Neuronal stem cell (in vitro differentiated cells): Measurements from ENCODE around the gene HIGD2B.
"Not testable (repeated sequence)": the region's sequence is repeated elsewhere in the genome, so short reads cannot be mapped to it uniquely, and the experiment has no call there.

Experiments
- DNase-seq: peaks from one replicate; pipeline ENCODE4 v3.0.0-alpha.2; 2013; ENCODE audit warnings: low spot score
- H2AFZ ChIP-seq: one replicate; pipeline ENCODE4 v1.6.1; 2013; ENCODE audit warnings: mild to moderate bottlenecking, low read length, inconsistent platforms
- H2AK5ac ChIP-seq: 2 replicates; pipeline ENCODE4 v1.6.1; 2013; ENCODE audit warnings: low read depth, mild to moderate bottlenecking, inconsistent platforms, low read length, moderate library complexity, mixed read lengths
- H2BK120ac ChIP-seq: 2 replicates; pipeline ENCODE4 v1.6.1; 2013; ENCODE audit warnings: low read depth, mild to moderate bottlenecking, inconsistent platforms, low read length, moderate library complexity, mixed read lengths
- H2BK12ac ChIP-seq: one replicate; pipeline ENCODE4 v1.6.1; 2013; ENCODE audit warnings: low read length, inconsistent platforms
- H2BK15ac ChIP-seq: 2 replicates; pipeline ENCODE4 v1.6.1; 2013; ENCODE audit warnings: mild to moderate bottlenecking, low read length, inconsistent platforms, mixed read lengths
- H2BK5ac ChIP-seq: one replicate; pipeline ENCODE4 v1.6.1; 2013; ENCODE audit warnings: inconsistent platforms, mild to moderate bottlenecking, low read length, moderate library complexity
- H3K14ac ChIP-seq: one replicate; pipeline ENCODE4 v1.6.1; 2013; ENCODE audit warnings: low read length, inconsistent platforms
- H3K18ac ChIP-seq: 2 replicates; pipeline ENCODE4 v1.6.1; 2013; ENCODE audit warnings: low read length, inconsistent platforms
- H3K23ac ChIP-seq: 2 replicates; pipeline ENCODE4 v1.6.1; 2013; ENCODE audit warnings: low read depth, mild to moderate bottlenecking, mixed read lengths, low read length, inconsistent platforms; ENCODE audit not compliant: poor library complexity
- H3K27ac ChIP-seq: replicated peaks from 3 replicates; pipeline ENCODE4 v1.5.1; 2013; ENCODE audit warnings: low read length, inconsistent platforms
- H3K27me3 ChIP-seq, 3 experiments: 2 replicates each; pipeline ENCODE4 v1.6.1; 2013; ENCODE audit warnings: low read length in 3 of 3, mild to moderate bottlenecking in 2 of 3, inconsistent platforms in 1 of 3, low read depth in 1 of 3, mixed read lengths in 1 of 3, moderate library complexity in 1 of 3; ENCODE audit not compliant: control insufficient read depth in 3 of 3, insufficient read depth in 3 of 3
- H3K36me3 ChIP-seq, 2 donors: replicated peaks in 1 of 2; 2 replicates each; pipeline ENCODE4 v1.6.1; 2013; ENCODE audit warnings: low read length in 2 of 2; ENCODE audit not compliant: control insufficient read depth in 2 of 2, insufficient read depth in 2 of 2
- H3K4ac ChIP-seq: 2 replicates; pipeline ENCODE4 v1.6.1; 2013; ENCODE audit warnings: inconsistent platforms, mild to moderate bottlenecking, low read length, moderate library complexity
- H3K4me1 ChIP-seq, 2 donors: 1 replicate in 1 of 2; 2 replicates in 1 of 2; pipeline ENCODE4 v1.6.1; 2013; ENCODE audit warnings: low read length in 2 of 2, low read depth in 1 of 2; ENCODE audit not compliant: control insufficient read depth in 2 of 2, insufficient read depth in 1 of 2
- H3K4me2 ChIP-seq: one replicate; pipeline ENCODE4 v1.6.1; 2013; ENCODE audit warnings: mild to moderate bottlenecking, low read length, inconsistent platforms; ENCODE audit not compliant: insufficient read depth, poor library complexity, severe bottlenecking
- H3K4me3 ChIP-seq, 2 donors: 2 replicates each; pipeline ENCODE4 v1.5.1; 2013; ENCODE audit warnings: low read length in 2 of 2, mild to moderate bottlenecking in 2 of 2, inconsistent platforms in 1 of 2, moderate library complexity in 1 of 2
- H3K79me1 ChIP-seq: one replicate; pipeline ENCODE4 v1.6.1; 2013; ENCODE audit warnings: low read depth, mild to moderate bottlenecking, inconsistent platforms, low read length, moderate library complexity
- H3K9ac ChIP-seq: one replicate; pipeline ENCODE4 v1.6.1; 2013; ENCODE audit warnings: mild to moderate bottlenecking, low read depth, low read length, inconsistent platforms; ENCODE audit not compliant: poor library complexity
- H3K9me3 ChIP-seq, 2 donors: replicated peaks in 1 of 2; 2 replicates each; pipeline versions ENCODE3 to v1.6.1; 2013; ENCODE audit warnings: low read length in 2 of 2, mild to moderate bottlenecking in 2 of 2, inconsistent platforms in 1 of 2, low read depth in 1 of 2, mixed read lengths in 1 of 2, moderate library complexity in 1 of 2; ENCODE audit not compliant: control insufficient read depth in 2 of 2, insufficient read depth in 1 of 2
- H4K8ac ChIP-seq: one replicate; pipeline ENCODE4 v1.6.1; 2013; ENCODE audit warnings: low read depth, mild to moderate bottlenecking, inconsistent platforms, low read length, moderate library complexity
- H4K91ac ChIP-seq: one replicate; pipeline ENCODE4 v1.6.1; 2013; ENCODE audit warnings: low read length, low read depth, mild to moderate bottlenecking, inconsistent platforms; ENCODE audit not compliant: poor library complexity
- WGBS, 2 donors: extraction: QIAGEN DNeasy Blood & Tissue Kit; methylation state at CpG; one replicate each; pipeline ENCODE4 v1.1.7; 2013; ENCODE audit warnings: missing lambda C conversion rate in 2 of 2, mixed read lengths in 1 of 2; ENCODE audit not compliant: insufficient read length in 2 of 2, insufficient replicate concordance in 1 of 2; ENCODE audit errors: extremely low coverage in 2 of 2; 5-methylcytosine and 5-hydroxymethylcytosine counted together

The HIGD2B gene

DNA sequence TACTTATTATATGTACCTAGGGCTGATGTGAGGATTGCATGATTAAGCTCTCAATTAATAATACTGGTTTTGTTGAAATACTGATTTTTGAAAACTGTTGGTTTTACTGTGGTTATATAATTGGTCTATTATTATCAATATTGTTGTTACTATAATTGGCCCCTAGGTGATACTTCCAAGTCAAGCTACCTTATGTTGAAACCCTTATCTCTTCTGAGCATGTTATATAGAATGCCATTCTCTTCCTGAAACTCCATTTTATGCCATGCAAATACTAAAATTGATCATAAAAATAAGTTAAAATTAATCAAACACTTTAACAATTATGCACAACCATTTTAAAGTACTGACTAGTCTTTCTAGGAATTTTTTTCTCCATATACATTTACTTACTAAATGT, 46.1 kb upstream of the HIGD2B start:
- no peak for DNase-seq

DNA sequence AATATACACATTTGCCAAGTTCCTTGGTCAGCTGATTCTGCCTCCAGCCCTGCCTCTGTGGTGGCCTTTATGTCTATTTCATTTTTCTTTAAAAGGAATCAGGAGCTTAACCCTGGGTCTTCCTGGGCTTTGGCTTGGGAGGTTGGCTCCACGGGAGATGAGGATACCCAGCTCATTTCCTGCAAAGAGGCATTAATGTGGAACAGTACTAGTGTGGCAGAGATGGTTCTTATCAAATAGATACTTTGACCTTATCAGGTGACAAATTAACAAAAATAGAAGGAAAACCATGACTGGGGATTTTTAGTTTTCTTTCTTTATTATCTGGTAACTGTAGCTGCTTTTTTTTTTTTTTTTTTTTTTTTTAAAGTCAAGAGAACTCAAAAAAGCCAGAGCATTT, 42.8 kb upstream of the HIGD2B start:
- H2BK120ac ChIP-seq = no peak overlapping the region

More for the DNA sequence above, 46.1 kb upstream of the HIGD2B start:
- H3K27ac ChIP-seq = no peak overlapping the region
- H3K9ac ChIP-seq = no peak overlapping the region
- no peak overlapping the region for H2BK12ac ChIP-seq
- H3K23ac ChIP-seq = no peak overlapping the region
- peaks cover 0 to 2% of the 10 kb centered on the region in 2 donors for H3K4me1 ChIP-seq
- H3K14ac ChIP-seq = no peak overlapping the region
- H2AK5ac ChIP-seq = no peak overlapping the region
- H4K8ac ChIP-seq = no peak overlapping the region
- no peak overlapping the region for H4K91ac ChIP-seq
- H2BK15ac ChIP-seq = no peak overlapping the region
- no peaks in the 10 kb centered on the region for H3K27me3 ChIP-seq
- H3K4ac ChIP-seq = no peak overlapping the region
- H3K9me3 ChIP-seq = no peaks in the 10 kb centered on the region
- H3K4me2 ChIP-seq = no peak overlapping the region
- H3K79me1 ChIP-seq = no peaks in the 10 kb centered on the region
- no peak overlapping the region for H3K18ac ChIP-seq
- H2AFZ ChIP-seq = no peak overlapping the region
- H3K36me3 ChIP-seq = peaks cover 25 to 72% of the 10 kb centered on the region in 2 donors
- no peak overlapping the region for H3K4me3 ChIP-seq
- no peak overlapping the region for H2BK5ac ChIP-seq
- H2BK120ac ChIP-seq = no peak overlapping the region

GRCh38 chr15:72728249-72728648, 42.3 kb upstream of the HIGD2B start:
- not testable (repeated sequence) for H4K8ac ChIP-seq, H3K4me1 ChIP-seq, H3K27me3 ChIP-seq, H3K4ac ChIP-seq, H2AK5ac ChIP-seq, H3K18ac ChIP-seq, H2BK12ac ChIP-seq, H3K4me3 ChIP-seq, H3K27ac ChIP-seq, DNase-seq, H2AFZ ChIP-seq, H3K79me1 ChIP-seq, H3K23ac ChIP-seq, H2BK5ac ChIP-seq, H3K9ac ChIP-seq, H2BK120ac ChIP-seq, H4K91ac ChIP-seq, H3K14ac ChIP-seq, H2BK15ac ChIP-seq, H3K9me3 ChIP-seq, H3K4me2 ChIP-seq
- H3K36me3 ChIP-seq = peaks cover 8 to 59% of the 10 kb centered on the region in 2 donors
- WGBS, 2 donors = no CpG with 5 or more reads among the region's 1 CpG

More for the DNA sequence above, 42.8 kb upstream of the HIGD2B start:
- H3K27me3 ChIP-seq = no peaks in the 10 kb centered on the region
- H3K14ac ChIP-seq = no peak overlapping the region
- no peaks in the 10 kb centered on the region for H3K4me1 ChIP-seq
- H2BK5ac ChIP-seq = no peak overlapping the region
- peaks cover 10 to 59% of the 10 kb centered on the region in 2 donors for H3K36me3 ChIP-seq
- H4K8ac ChIP-seq = no peak overlapping the region
- WGBS, 2 donors = no CpG with 5 or more reads among the region's 1 CpG
- H2BK15ac ChIP-seq = no peak overlapping the region
- no peak overlapping the region for H3K18ac ChIP-seq
- H3K9ac ChIP-seq = no peak overlapping the region
- no peak overlapping the region for H3K4me2 ChIP-seq
- no peaks in the 10 kb centered on the region for H3K79me1 ChIP-seq
- no peak overlapping the region for H3K27ac ChIP-seq
- no peak overlapping the region for H3K4me3 ChIP-seq
- H3K9me3 ChIP-seq = no peaks in the 10 kb centered on the region
- no peak overlapping the region for H2AK5ac ChIP-seq
- H2AFZ ChIP-seq = no peak overlapping the region
- DNase-seq = no peak
- H3K4ac ChIP-seq = no peak overlapping the region
- H3K23ac ChIP-seq = no peak overlapping the region
- no peak overlapping the region for H2BK12ac ChIP-seq
- no peak overlapping the region for H4K91ac ChIP-seq

DNA sequence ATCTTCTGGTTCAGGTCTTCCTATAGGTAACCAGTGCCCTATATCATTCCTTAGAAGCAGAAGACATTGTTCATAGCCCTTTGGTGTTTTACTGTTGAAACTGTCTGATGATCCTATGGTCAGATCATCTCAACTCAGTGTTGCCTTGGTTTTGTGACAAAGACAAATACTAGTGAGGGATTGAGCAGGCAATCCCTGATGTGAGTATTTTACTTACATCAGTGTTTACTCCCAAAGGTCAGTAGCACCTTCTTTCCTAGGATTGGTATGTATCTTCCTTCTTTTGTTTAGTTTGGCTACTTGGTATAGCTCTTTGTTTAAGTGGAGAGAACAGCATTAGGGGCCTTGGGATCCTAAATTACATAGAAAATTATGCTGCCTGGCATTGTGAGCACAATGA, 41.2 kb upstream of the HIGD2B start:
- no peaks in the 10 kb centered on the region for H3K79me1 ChIP-seq
- no peak overlapping the region for H4K91ac ChIP-seq
- H3K27ac ChIP-seq = no peak overlapping the region
- no peak overlapping the region for H2AK5ac ChIP-seq
- H4K8ac ChIP-seq = no peak overlapping the region
- H3K23ac ChIP-seq = no peak overlapping the region
- H3K4ac ChIP-seq = no peak overlapping the region
- H2BK12ac ChIP-seq = no peak overlapping the region
- peaks cover 0 to 1% of the 10 kb centered on the region in 2 donors for H3K4me1 ChIP-seq
- H3K36me3 ChIP-seq = peaks cover 9 to 55% of the 10 kb centered on the region in 2 donors
- H3K9me3 ChIP-seq = no peaks in the 10 kb centered on the region
- no peak overlapping the region for H3K9ac ChIP-seq
- no peak overlapping the region for H3K4me2 ChIP-seq
- H2BK5ac ChIP-seq = no peak overlapping the region
- no peak for DNase-seq
- H3K4me3 ChIP-seq = no peak overlapping the region
- H2BK120ac ChIP-seq = no peak overlapping the region
- no peaks in the 10 kb centered on the region for H3K27me3 ChIP-seq
- H2AFZ ChIP-seq = no peak overlapping the region
- H2BK15ac ChIP-seq = no peak overlapping the region
- H3K18ac ChIP-seq = no peak overlapping the region
- H3K14ac ChIP-seq = no peak overlapping the region
